Cardiac muscle cell (in vitro differentiated cells and primary cell): ENCODE data around the gene IKBKG. TPM values are rescaled to one million over a fixed set of nuclear protein-coding genes. Genes with fewer than 3 reads are reported as not detected.
A peak's percentile ranks its signal among the peaks of the same experiment; 100 is the strongest.

ENCODE experiments used
- DNase-seq, 2 donors: peaks; one replicate each; pipeline versions ENCODE4 v3.0.0 to v3.0.0-alpha.2; 2010 to 2017; ENCODE audit warnings: low read depth in 1 of 2, low spot score in 1 of 2
- H3K27ac ChIP-seq: fragments of 200-600 bp; sonication (generic); 2 replicates; pipeline ENCODE4 v1.5.1; 2016
- H3K27me3 ChIP-seq: fragments of 200-600 bp; sonication (generic); 2 replicates; pipeline ENCODE4 v1.6.0; 2016; ENCODE audit warnings: control low read depth
- H3K36me3 ChIP-seq: fragments of 200-600 bp; sonication (generic); 2 replicates; pipeline ENCODE4 v1.5.1; 2016; ENCODE audit warnings: control low read depth
- H3K4me1 ChIP-seq: fragments of 200-600 bp; sonication (generic); 2 replicates; pipeline ENCODE4 v1.8.1; 2017; ENCODE audit warnings: low read depth, mild to moderate bottlenecking, mixed run types
- H3K4me3 ChIP-seq: fragments of 200-600 bp; sonication (generic); 2 replicates; pipeline ENCODE4 v1.5.1; 2016; ENCODE audit warnings: mild to moderate bottlenecking
- H3K9me3 ChIP-seq: fragments of 200-600 bp; sonication (generic); 2 replicates; pipeline ENCODE4 v1.5.1; 2017; ENCODE audit warnings: low read depth, mild to moderate bottlenecking, control low read depth
- polyA plus RNA-seq: library from polyadenylated mRNA; unstranded; fragments of >200 nt; fragmentation: Nextera tagmentation; extraction: Ambion mirVana; gene quantifications from 2 replicates; pipeline ENCODE4 v1.2.1, GENCODE V29; 2016
- total RNA-seq: library from RNA; depleted of rRNA; stranded (reverse); fragments of >200 nt; gene quantifications from 2 replicates; pipeline ENCODE4 v1.2.3, GENCODE V29; 2016
- TF ChIP-seq, protein P1 (sequence below): IDR thresholded peaks from 2 replicates; pipeline ENCODE4 v1.5.1; 2012; ENCODE audit warnings: low read depth, mild to moderate bottlenecking, low read length

IKBKG gene
- total and polyA plus RNA-seq, 2 experiments from 2014 or later: 15.1 to 23.5 TPM

DNA sequence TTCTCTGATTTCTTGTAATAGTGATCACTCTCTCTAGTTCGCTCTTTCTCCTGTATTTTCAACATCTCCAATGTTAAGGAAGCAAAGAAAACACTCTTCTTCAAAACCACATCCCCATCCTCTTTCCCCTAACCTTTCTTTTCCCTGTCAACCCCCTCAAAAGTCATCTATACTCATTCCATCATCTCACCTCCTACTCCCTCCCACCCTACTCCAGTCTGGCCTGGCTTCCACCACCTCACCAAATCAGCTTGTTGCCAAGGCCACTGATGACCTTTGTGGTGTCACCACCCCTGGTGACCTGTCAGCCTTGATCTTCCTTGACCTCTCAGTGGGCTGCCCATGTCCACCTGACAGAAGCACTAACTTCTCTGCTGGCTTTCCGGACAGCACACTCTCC, 33.7 kb upstream of the IKBKG start:
- no peak for DNase-seq
- no peaks in the 10 kb centered on the region for H3K36me3 ChIP-seq
- no peak overlapping the region for H3K4me3 ChIP-seq
- peaks cover 32% of the 10 kb centered on the region for H3K4me1 ChIP-seq
- H3K27ac ChIP-seq: no peak overlapping the region
- H3K27me3 ChIP-seq: no peaks in the 10 kb centered on the region
- TF ChIP-seq, protein P1, sequence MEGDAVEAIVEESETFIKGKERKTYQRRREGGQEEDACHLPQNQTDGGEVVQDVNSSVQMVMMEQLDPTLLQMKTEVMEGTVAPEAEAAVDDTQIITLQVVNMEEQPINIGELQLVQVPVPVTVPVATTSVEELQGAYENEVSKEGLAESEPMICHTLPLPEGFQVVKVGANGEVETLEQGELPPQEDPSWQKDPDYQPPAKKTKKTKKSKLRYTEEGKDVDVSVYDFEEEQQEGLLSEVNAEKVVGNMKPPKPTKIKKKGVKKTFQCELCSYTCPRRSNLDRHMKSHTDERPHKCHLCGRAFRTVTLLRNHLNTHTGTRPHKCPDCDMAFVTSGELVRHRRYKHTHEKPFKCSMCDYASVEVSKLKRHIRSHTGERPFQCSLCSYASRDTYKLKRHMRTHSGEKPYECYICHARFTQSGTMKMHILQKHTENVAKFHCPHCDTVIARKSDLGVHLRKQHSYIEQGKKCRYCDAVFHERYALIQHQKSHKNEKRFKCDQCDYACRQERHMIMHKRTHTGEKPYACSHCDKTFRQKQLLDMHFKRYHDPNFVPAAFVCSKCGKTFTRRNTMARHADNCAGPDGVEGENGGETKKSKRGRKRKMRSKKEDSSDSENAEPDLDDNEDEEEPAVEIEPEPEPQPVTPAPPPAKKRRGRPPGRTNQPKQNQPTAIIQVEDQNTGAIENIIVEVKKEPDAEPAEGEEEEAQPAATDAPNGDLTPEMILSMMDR: no peak
- H3K9me3 ChIP-seq: no peaks in the 10 kb centered on the region

DNA sequence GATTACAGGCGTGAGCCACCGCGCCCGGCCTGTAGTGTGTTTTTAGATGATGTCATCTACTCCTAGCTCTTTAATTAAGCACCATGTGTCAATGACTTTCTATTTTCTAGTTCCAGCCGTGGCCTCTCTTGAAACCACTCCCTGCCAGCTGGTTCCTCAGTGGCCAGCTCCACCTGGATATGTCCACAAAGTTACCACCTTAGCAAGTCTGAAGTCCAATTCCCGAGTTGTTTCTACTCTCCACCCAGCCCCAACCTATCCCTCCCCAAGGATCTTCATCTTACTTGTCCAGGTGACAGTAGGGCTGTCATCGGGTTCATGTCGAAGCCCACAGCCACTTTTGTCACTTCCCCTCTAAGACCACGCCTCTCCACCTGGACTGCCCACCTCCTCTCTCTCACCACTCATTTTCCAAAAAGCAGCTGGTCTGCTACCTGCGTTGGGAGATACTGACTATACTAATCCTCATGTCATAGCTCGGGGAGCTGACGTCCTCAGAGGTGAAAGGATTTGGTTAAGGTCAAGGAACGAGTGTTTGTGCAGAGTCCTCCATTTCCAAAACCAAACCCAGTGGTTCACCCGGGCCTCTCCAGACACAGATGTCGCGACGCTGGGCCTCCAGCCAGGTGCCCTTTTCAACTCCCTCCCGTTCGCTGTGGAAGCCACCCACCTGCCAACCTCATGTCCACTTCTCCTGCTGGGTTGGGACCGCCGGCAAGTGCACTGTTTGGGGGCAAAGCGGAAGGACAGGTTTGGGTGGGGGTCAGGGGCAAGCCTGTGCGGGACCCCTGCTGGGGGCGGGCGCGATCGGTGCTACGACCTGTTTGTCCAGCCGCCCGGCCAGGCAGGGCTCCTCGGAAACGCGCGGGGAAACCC, 32.1 kb upstream of the IKBKG start:
- Histone ChIP-seq H3K27ac (peak overlapping the region; percentile 100), H3K9me3 (no peaks in the 10 kb centered on the region), H3K4me1 (peaks cover 32% of the 10 kb centered on the region), H3K27me3 (no peaks in the 10 kb centered on the region), H3K36me3 (no peaks in the 10 kb centered on the region), H3K4me3 (peak overlapping the region; percentile 54)
- TF ChIP-seq, protein P1: no peak
- peak in 1 of 2 donors; percentile 19 for DNase-seq

DNA sequence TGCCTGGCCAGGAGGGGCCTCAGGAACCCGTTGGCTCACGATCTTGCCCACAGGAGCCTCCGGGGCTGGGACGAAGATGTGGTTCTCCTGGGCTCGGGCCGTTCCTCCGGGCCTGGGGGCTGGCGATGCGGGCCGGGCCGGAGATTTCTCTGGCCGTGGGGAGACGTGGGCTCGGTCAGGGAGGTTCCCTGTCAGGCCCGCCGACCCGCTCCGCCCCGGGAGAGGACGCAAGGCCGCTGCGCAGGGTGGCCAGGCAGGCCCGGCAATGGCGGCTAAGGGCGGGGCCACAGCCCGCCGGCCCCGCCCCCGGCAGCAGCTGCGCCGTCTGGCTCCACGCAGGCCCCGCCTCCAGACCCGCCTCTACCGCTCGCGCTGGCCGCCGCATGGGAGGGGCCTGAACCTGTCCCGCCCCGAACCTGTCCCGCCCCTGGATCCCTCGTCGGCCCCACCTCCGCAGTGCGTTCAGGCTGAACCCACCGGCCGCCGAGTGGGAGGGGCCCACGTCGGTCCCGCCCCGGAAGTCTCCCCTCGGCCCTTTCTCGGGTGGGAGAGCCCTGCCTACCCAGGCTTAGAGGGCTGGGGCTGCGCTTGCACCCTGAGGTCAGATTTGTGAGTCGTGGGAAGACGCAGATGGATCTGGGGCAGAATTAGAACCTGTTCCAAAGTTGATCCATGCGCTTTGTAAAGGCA, 31.3 kb upstream of the IKBKG start, which contains the start of gene FAM3A:
Gene FAM3A, minus strand, starts transcription at position 267 of the 690 bp plus-strand sequence. CDS start 460 bp downstream, outside the sequence.
- Histone ChIP-seq H3K36me3 (no peaks in the 10 kb centered on the region), H3K4me3 (peak within 1 kb of the TSS; percentile 54), H3K27ac (peak within 1 kb of the TSS; percentile 100), H3K9me3 (no peaks in the 10 kb centered on the region), H3K4me1 (peaks cover 25% of the 10 kb centered on the region), H3K27me3 (no peaks in the 10 kb centered on the region)
- DNase-seq: peak; percentile 88 to 94
- TF ChIP-seq, protein P1: no peak

DNA sequence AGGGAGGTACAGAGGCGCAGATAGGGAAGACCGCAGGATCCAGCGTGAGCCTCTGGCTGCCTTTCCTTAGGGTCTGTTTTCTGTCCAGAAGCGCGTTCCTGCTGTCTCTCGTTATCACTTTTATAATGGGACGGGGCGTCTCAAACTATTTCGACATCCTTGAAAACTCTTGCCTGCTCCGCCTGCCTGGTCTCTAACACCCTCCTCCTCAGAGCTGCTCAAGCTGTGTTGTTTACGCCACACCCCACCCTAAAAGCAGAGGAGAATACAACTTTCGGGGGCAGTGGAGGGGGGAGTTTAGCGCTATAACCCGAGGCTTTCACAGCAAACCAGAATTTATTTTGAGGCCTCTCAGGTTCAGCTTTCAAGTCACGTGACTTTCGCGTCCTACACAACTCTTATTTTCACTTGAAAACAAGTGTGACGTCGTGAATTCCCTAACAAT, 30.7 kb upstream of the IKBKG start:
- peak overlapping the region; percentile 100 for H3K27ac ChIP-seq
- peaks cover 19% of the 10 kb centered on the region for H3K4me1 ChIP-seq
- H3K4me3 ChIP-seq: peak overlapping the region; percentile 11
- DNase-seq: peak; percentile 79 to 92
- no peaks in the 10 kb centered on the region for H3K36me3 ChIP-seq
- H3K9me3 ChIP-seq: no peaks in the 10 kb centered on the region
- TF ChIP-seq, protein P1: no peak
- no peaks in the 10 kb centered on the region for H3K27me3 ChIP-seq

DNA sequence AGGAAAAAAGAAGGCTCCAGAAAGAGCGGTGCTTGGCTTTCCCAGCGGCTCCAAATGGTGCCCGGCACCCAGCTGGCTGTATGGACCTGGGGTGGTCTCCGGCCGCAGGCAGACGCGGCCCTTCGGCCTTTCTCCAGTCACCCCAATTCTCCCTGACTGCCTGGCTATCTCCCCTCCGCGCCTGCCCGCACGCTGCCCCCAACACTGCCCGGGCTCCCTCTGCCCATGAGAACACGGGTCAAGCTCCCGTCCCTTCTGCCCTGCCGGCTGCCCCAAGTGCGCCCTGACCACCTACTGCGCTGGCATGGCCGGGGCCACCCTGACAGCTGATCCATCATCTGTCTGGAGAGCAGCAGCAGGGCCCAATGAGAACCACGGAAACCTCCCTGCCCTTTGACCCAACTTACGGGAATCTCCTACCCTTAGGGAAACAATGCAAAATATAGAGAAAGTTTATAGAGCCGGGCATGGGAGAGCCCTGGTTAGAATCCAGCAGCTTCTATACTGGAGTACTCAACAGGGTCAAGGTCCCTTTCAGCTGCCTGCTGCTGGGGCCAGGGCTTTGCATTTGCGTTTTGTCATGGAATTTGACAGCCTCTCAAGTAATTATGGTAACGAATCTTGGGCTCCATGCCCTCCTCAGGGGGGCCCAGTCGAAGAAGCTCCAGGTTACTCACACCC, 30.2 kb upstream of the IKBKG start:
- Histone ChIP-seq H3K9me3 (no peaks in the 10 kb centered on the region), H3K36me3 (no peaks in the 10 kb centered on the region), H3K27ac (peak overlapping the region; percentile 100), H3K4me3 (peak overlapping the region; percentile 11), H3K27me3 (no peaks in the 10 kb centered on the region), H3K4me1 (peaks cover 18% of the 10 kb centered on the region)
- TF ChIP-seq, protein P1: no peak
- DNase-seq: peak in 1 of 2 donors; percentile 44
